CD14-positive monocyte (primary cell): ENCODE results near the gene IL4R. TPM values are rescaled to one million over a fixed set of nuclear protein-coding genes. Genes with fewer than 3 reads are reported as not detected.
A peak's percentile ranks its signal among the peaks of the same experiment; 100 is the strongest.

Experiments used
- DNase-seq, 3 donors: peaks; one replicate each; pipeline ENCODE4 v3.0.0-alpha.2; 2011 to 2022
- H2AFZ ChIP-seq: 2 replicates; pipeline ENCODE4 v1.6.0; 2012; ENCODE audit warnings: mild to moderate bottlenecking, low read depth, low read length, inconsistent platforms; ENCODE audit not compliant: insufficient read depth, poor library complexity, severe bottlenecking
- H3K27ac ChIP-seq, 2 donors: 1 replicate in 1 of 2; 2 replicates in 1 of 2; pipeline ENCODE4 v1.5.1; 2012 to 2013; ENCODE audit warnings: low read length in 2 of 2, control low read depth in 1 of 2, inconsistent platforms in 1 of 2, low read depth in 1 of 2, mild to moderate bottlenecking in 1 of 2
- H3K27me3 ChIP-seq, 2 donors: one replicate each; pipeline versions ENCODE4 v1.6.0 to v1.6.1; 2011 to 2013; ENCODE audit warnings: low read length in 2 of 2; ENCODE audit not compliant: control insufficient read depth in 2 of 2, insufficient read depth in 2 of 2
- H3K36me3 ChIP-seq, 2 donors: replicated peaks in 1 of 2; 1 replicate in 1 of 2; 2 replicates in 1 of 2; pipeline versions ENCODE4 v1.5.1 to v1.6.1; 2012 to 2013; ENCODE audit warnings: low read length in 2 of 2, control low read depth in 1 of 2, inconsistent platforms in 1 of 2, mild to moderate bottlenecking in 1 of 2; ENCODE audit not compliant: insufficient read depth in 2 of 2, control insufficient read depth in 1 of 2
- H3K4me1 ChIP-seq, 2 donors: 1 replicate in 1 of 2; 2 replicates in 1 of 2; pipeline versions ENCODE4 v1.5.1 to v1.6.1; 2012 to 2013; ENCODE audit warnings: low read length in 2 of 2, control low read depth in 1 of 2, inconsistent platforms in 1 of 2, mild to moderate bottlenecking in 1 of 2, moderate library complexity in 1 of 2; ENCODE audit not compliant: insufficient read depth in 2 of 2, control insufficient read depth in 1 of 2
- H3K4me2 ChIP-seq: replicated peaks from 2 replicates; pipeline ENCODE3; 2012; ENCODE audit warnings: low read length, moderate library complexity, mild to moderate bottlenecking; ENCODE audit not compliant: poor library complexity, severe bottlenecking; ENCODE audit errors: extremely low read depth
- H3K4me3 ChIP-seq, 3 experiments: fragments of 200-600 bp in 1 of 3; sonication (generic) in 1 of 3; replicated peaks in 1 of 3; 1 replicate in 2 of 3; 2 replicates in 1 of 3; pipeline ENCODE4 v1.5.1; 2011 to 2013; ENCODE audit warnings: low read length in 3 of 3, mild to moderate bottlenecking in 3 of 3, control low read depth in 2 of 3, low read depth in 2 of 3, inconsistent platforms in 1 of 3, moderate library complexity in 1 of 3
- H3K79me2 ChIP-seq: 2 replicates; pipeline ENCODE4 v1.6.0; 2012; ENCODE audit warnings: mild to moderate bottlenecking, control low read depth, inconsistent platforms, low read length, moderate library complexity; ENCODE audit not compliant: insufficient read depth
- H3K9ac ChIP-seq: 2 replicates; pipeline ENCODE4 v1.6.0; 2017; ENCODE audit warnings: low read length, mild to moderate bottlenecking; ENCODE audit not compliant: insufficient read depth, poor library complexity, severe bottlenecking
- H3K9me3 ChIP-seq, 2 donors: replicated peaks in 1 of 2; 1 replicate in 1 of 2; 2 replicates in 1 of 2; pipeline versions ENCODE4 v1.5.1 to v1.6.1; 2012 to 2013; ENCODE audit warnings: low read length in 2 of 2, control low read depth in 1 of 2; ENCODE audit not compliant: control insufficient read depth in 1 of 2, insufficient read depth in 1 of 2
- H4K20me1 ChIP-seq: 2 replicates; pipeline ENCODE4 v1.6.0; 2012; ENCODE audit warnings: mild to moderate bottlenecking, low read length, control low read depth, moderate library complexity; ENCODE audit not compliant: insufficient read depth
- H3K27ac Mint-ChIP-seq, 7 donors: one replicate each; pipeline ENCODE4 v1.8.0; 2020; ENCODE audit warnings: mild to moderate bottlenecking in 7 of 7, mixed read lengths in 7 of 7, moderate library complexity in 6 of 7, inconsistent platforms in 2 of 7
- H3K27me3 Mint-ChIP-seq, 3 donors: one replicate each; pipeline ENCODE4 v1.8.0; 2021 to 2022; ENCODE audit warnings: low read depth in 3 of 3, mild to moderate bottlenecking in 3 of 3, mixed read lengths in 3 of 3, moderate library complexity in 3 of 3, inconsistent platforms in 1 of 3
- H3K36me3 Mint-ChIP-seq, 2 donors: one replicate each; pipeline ENCODE4 v1.8.0; 2020; ENCODE audit warnings: mixed read lengths in 2 of 2, inconsistent platforms in 1 of 2, mild to moderate bottlenecking in 1 of 2
- H3K4me1 Mint-ChIP-seq: one replicate; pipeline ENCODE4 v1.8.0; 2020; ENCODE audit warnings: mild to moderate bottlenecking, mixed read lengths
- H3K4me3 Mint-ChIP-seq, 2 donors: one replicate each; pipeline ENCODE4 v1.8.0; 2020; ENCODE audit warnings: mild to moderate bottlenecking in 2 of 2, mixed read lengths in 2 of 2, moderate library complexity in 1 of 2
- H3K9me3 Mint-ChIP-seq, 7 donors: one replicate each; pipeline ENCODE4 v1.8.0; 2020 to 2022; ENCODE audit warnings: mixed read lengths in 7 of 7, mild to moderate bottlenecking in 6 of 7, moderate library complexity in 6 of 7, inconsistent platforms in 2 of 7
- WGBS: methylation state at CpG from one replicate; pipeline ENCODE4 v1.1.5; 2013; ENCODE audit warnings: missing lambda C conversion rate; ENCODE audit not compliant: insufficient coverage; 5-methylcytosine and 5-hydroxymethylcytosine counted together
- intact Hi-C, 2 donors: fragments of 100-400 bp; cut with micrococcal nuclease; formaldehyde crosslinking; loops; one replicate each; pipeline versions ENCODE4 v1.15.0 to v1.15.1; 2023
- polyA plus RNA-seq, 3 donors: library from polyadenylated mRNA; depleted of rRNA in 1 of 3; unstranded in 2 of 3; stranded (reverse) in 1 of 3; fragments of 300-500 nt in 2 of 3; fragments of >200 nt in 1 of 3; fragmentation: Illumina TruSeq in 2 of 3; gene quantifications; 1 replicate in 2 of 3; 2 replicates in 1 of 3; pipeline ENCODE4 v1.2.3, GENCODE V29; 2012 to 2021
- TF ChIP-seq, protein P1 (sequence below): fragments of 200-600 bp; IDR thresholded peaks from one replicate; pipeline ENCODE4 v1.8.0; 2022; ENCODE audit warnings: antibody characterized with exemption, mild to moderate bottlenecking

Gene IL4R
- polyA plus RNA-seq, 3 donors: 25.1 to 80.4 (median 35.6) TPM

- no peak overlapping the region for H3K4me2 ChIP-seq
- no peak for DNase-seq
- H4K20me1 ChIP-seq: peaks cover 77% of the 10 kb centered on the region
- peaks cover 26% of the 10 kb centered on the region for H3K4me1 Mint-ChIP-seq
- TF ChIP-seq, protein P1, sequence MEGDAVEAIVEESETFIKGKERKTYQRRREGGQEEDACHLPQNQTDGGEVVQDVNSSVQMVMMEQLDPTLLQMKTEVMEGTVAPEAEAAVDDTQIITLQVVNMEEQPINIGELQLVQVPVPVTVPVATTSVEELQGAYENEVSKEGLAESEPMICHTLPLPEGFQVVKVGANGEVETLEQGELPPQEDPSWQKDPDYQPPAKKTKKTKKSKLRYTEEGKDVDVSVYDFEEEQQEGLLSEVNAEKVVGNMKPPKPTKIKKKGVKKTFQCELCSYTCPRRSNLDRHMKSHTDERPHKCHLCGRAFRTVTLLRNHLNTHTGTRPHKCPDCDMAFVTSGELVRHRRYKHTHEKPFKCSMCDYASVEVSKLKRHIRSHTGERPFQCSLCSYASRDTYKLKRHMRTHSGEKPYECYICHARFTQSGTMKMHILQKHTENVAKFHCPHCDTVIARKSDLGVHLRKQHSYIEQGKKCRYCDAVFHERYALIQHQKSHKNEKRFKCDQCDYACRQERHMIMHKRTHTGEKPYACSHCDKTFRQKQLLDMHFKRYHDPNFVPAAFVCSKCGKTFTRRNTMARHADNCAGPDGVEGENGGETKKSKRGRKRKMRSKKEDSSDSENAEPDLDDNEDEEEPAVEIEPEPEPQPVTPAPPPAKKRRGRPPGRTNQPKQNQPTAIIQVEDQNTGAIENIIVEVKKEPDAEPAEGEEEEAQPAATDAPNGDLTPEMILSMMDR: no peak
- peaks cover 0 to 3% (median 0%) of the 10 kb centered on the region in 3 donors for H3K27me3 Mint-ChIP-seq
- no CpG with 5 or more reads among the region's 4 CpGs for WGBS
- H3K4me3 Mint-ChIP-seq: no peak overlapping the region
- intact Hi-C loops: no loop called here
- H3K9ac ChIP-seq: no peak overlapping the region
- H3K4me1 ChIP-seq: peaks cover 19 to 24% of the 10 kb centered on the region in 2 donors
- H3K9me3 ChIP-seq: no peaks in the 10 kb centered on the region
- H3K79me2 ChIP-seq: peaks cover 84% of the 10 kb centered on the region
- peak overlapping the region in 1 of 7 donors; percentile 63 for H3K27ac Mint-ChIP-seq
- H3K4me3 ChIP-seq: no peak overlapping the region
- H3K9me3 Mint-ChIP-seq: peaks cover 0 to 1% (median 0%) of the 10 kb centered on the region in 7 donors
- peak overlapping the region in 1 of 2 donors; percentile 1 for H3K27ac ChIP-seq
- H3K36me3 ChIP-seq: peaks cover 54 to 93% of the 10 kb centered on the region in 2 donors
- peaks cover 76 to 97% of the 10 kb centered on the region in 2 donors for H3K36me3 Mint-ChIP-seq
- no peaks in the 10 kb centered on the region for H3K27me3 ChIP-seq
- no peak overlapping the region for H2AFZ ChIP-seq
Measured at GRCh38 chr16:27339180-27339579, 25.4 kb downstream of the IL4R start.

DNA sequence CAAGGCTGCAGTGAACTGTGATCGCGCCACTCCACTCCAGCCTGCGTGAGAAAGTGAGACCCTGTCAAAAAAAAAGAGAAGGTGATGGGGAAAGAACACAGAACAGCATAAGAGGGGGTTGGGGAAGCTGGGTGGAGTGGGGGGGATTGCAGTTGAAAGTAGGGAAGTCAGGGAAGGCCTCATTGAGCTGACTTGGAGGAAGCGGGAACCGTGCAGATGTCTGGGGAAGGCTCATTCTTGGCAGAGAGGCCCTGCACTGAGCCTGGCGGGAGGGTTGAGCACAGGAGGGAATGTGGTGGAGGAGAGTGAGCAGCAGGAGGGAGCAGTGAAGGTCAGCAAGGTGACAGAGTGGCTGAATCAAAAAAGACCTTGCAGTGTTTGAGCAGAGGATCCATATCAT, 26.9 kb downstream of the IL4R start:
- H3K36me3 ChIP-seq: peaks cover 54 to 93% of the 10 kb centered on the region in 2 donors
- Mint-ChIP-seq H3K27me3 (peaks cover 0 to 6% (median 0%) of the 10 kb centered on the region in 3 donors), H3K4me1 (peaks cover 26% of the 10 kb centered on the region), H3K27ac (peak overlapping the region in 6 of 7 donors; percentile 25 to 92 (median 78)), H3K9me3 (peaks cover 0 to 1% (median 0%) of the 10 kb centered on the region in 7 donors), H3K36me3 (peaks cover 73 to 97% of the 10 kb centered on the region in 2 donors), H3K4me3 (peak overlapping the region; percentile 51 to 59)
- no peaks in the 10 kb centered on the region for H3K9me3 ChIP-seq
- no peak overlapping the region for H3K4me3 ChIP-seq
- peaks cover 19 to 25% of the 10 kb centered on the region in 2 donors for H3K4me1 ChIP-seq
- H3K27me3 ChIP-seq: no peaks in the 10 kb centered on the region
- peak in 1 of 3 donors; percentile 37 for DNase-seq
- H2AFZ ChIP-seq: no peak overlapping the region
- H4K20me1 ChIP-seq: peaks cover 62% of the 10 kb centered on the region
- peaks cover 69% of the 10 kb centered on the region for H3K79me2 ChIP-seq
- intact Hi-C loops: no loop called here
- no peak overlapping the region for H3K9ac ChIP-seq
- TF ChIP-seq, protein P1: no peak
- WGBS: 29% methylated on average over 6 of the region's 6 CpGs
- no peak overlapping the region for H3K4me2 ChIP-seq
- peak overlapping the region in 1 of 2 donors; percentile 68 for H3K27ac ChIP-seq
